H1 (cell line): ENCODE data around the gene GATB. TPM values are rescaled to one million over a fixed set of nuclear protein-coding genes. Genes with fewer than 3 reads are reported as not detected.

Source experiments
- CBX8 ChIP-seq: fragments of 300-800, 300-1000 bp; sonication (generic); IDR thresholded peaks from 2 replicates; pipeline ENCODE4 v1.7.1; 2016; ENCODE audit warnings: low read depth, low read length, borderline replicate concordance
- CHD1 ChIP-seq: IDR thresholded peaks from 2 replicates; pipeline ENCODE4 v1.6.1; 2012; ENCODE audit warnings: low read depth, low read length, improper control_type of control experiment
- CHD7 ChIP-seq: fragments of 300-600 bp; sonication (generic); IDR thresholded peaks from 2 replicates; pipeline ENCODE4 v1.7.1; 2012; ENCODE audit warnings: low read length, moderate library complexity, mild to moderate bottlenecking, inconsistent platforms; ENCODE audit not compliant: insufficient replicate concordance
- E2F6 ChIP-seq: IDR thresholded peaks from 2 replicates; pipeline ENCODE4 v1.6.1; 2012; ENCODE audit warnings: inconsistent platforms
- JUND ChIP-seq: IDR thresholded peaks from 2 replicates; pipeline ENCODE4 v1.6.1; 2011; ENCODE audit warnings: mild to moderate bottlenecking, improper control_type of control experiment, low read length
- RNF2 ChIP-seq: fragments of 200-900, 300-1000 bp; sonication (generic); IDR thresholded peaks from 2 replicates; pipeline ENCODE4 v1.7.1; 2016; ENCODE audit warnings: borderline replicate concordance, low read depth, mild to moderate bottlenecking, antibody characterized with exemption, low read length; ENCODE audit not compliant: poor library complexity, severe bottlenecking; ENCODE audit errors: missing control alignments
- SIRT6 ChIP-seq: IDR thresholded peaks from one replicate; pipeline ENCODE4 v1.7.1; 2012; ENCODE audit warnings: low read length, inconsistent platforms
- SUZ12 ChIP-seq: fragments of 200-600 bp; sonication (generic); IDR thresholded peaks from 2 replicates; pipeline ENCODE4 v1.6.1; 2012; ENCODE audit warnings: mild to moderate bottlenecking, inconsistent platforms, low read length, moderate library complexity, mixed read lengths
- polyA plus RNA-seq, 7 experiments: library from polyadenylated mRNA; depleted of rRNA in 3 of 7; stranded (reverse) in 5 of 7; unstranded in 2 of 7; fragments of >200 nt in 5 of 7; fragments of 200-250 nt in 2 of 7; gene quantifications; 1 replicate in 5 of 7; 2 replicates in 1 of 7; 4 replicates in 1 of 7; pipeline versions ENCODE4 v1.2.1 to v1.2.3, GENCODE V29; 2011 to 2013; ENCODE audit warnings: missing spikeins in 2 of 7, mixed read lengths in 2 of 7
- total RNA-seq: library from RNA; stranded (reverse); fragmentation: NEBNext Ultra II Directional; extraction: Animal tissue kit (Norgen Biotek cat#: 25700); gene quantifications from 2 replicates; pipeline ENCODE4 v1.2.1, GENCODE V29; 2021

GATB gene
- total and polyA plus RNA-seq, 2 of the 8 experiments (the other 6 are each of a cell fraction or from before 2014, with no cell fraction given), result 15.3 to 18.0 TPM

GRCh38 chr4:151624626-151625565, 135.9 kb downstream of the GATB start (continued):
- no peak for TF ChIP-seq CHD7
- TF ChIP-seq SUZ12, result no peak
- no peak for TF ChIP-seq CBX8
- TF ChIP-seq SIRT6, result no peak
- TF ChIP-seq CHD1, result no peak
- no peak for TF ChIP-seq E2F6
- no peak for TF ChIP-seq JUND
- no peak for TF ChIP-seq RNF2
